ENCODE measurements around the gene COMMD1.
"Not testable (repeated sequence)": the region's sequence is repeated elsewhere in the genome, so short reads cannot be mapped to it uniquely, and the experiment has no call there.

- TF ChIP-seq ZNF274 (IDR thresholded peaks at IDR 0.05; ENCODE audit: low read depth, low read length); YY1 (IDR thresholded peaks at IDR 0.05; ENCODE audit: insufficient read depth, insufficient read length); SUZ12 (IDR thresholded peaks at IDR 0.05; ENCODE audit: extremely low read depth, insufficient read depth, insufficient read length): not testable (repeated sequence)
These were observed 9.3 kb downstream of the COMMD1 start for GRCh38 chr2:61914794-61915193.

All from NT2/D1 (cell line).